Natural killer cell (primary cell): Measurements from ENCODE around the gene LINC00305. TPM values are rescaled to one million over a fixed set of nuclear protein-coding genes. Genes with fewer than 3 reads are reported as not detected.

Source experiments
- ATAC-seq, 3 donors: fragments of 150-1000 bp in 2 of 3; fragments of 200-7000 bp in 1 of 3; cut with Tn5 transposase; 1 replicate in 1 of 3; 2 replicates in 2 of 3; pipeline ENCODE4 v1.10.0; 2021; ENCODE audit warnings: mild to moderate bottlenecking in 2 of 3, moderate library complexity in 2 of 3
- DNase-seq, 2 donors: peaks; one replicate each; pipeline versions ENCODE4 v3.0.0 to v3.0.0-alpha.2; 2013 to 2021; ENCODE audit warnings: mixed read lengths in 1 of 2
- H3K27ac ChIP-seq: one replicate; pipeline ENCODE4 v1.5.1; 2013; ENCODE audit warnings: mild to moderate bottlenecking, low read length
- H3K27me3 ChIP-seq: one replicate; pipeline ENCODE4 v1.6.1; 2013; ENCODE audit warnings: low read length; ENCODE audit not compliant: control insufficient read depth, insufficient read depth
- H3K36me3 ChIP-seq: one replicate; pipeline ENCODE4 v1.6.1; 2013; ENCODE audit warnings: low read length; ENCODE audit not compliant: control insufficient read depth, insufficient read depth
- H3K4me1 ChIP-seq: one replicate; pipeline ENCODE4 v1.6.1; 2013; ENCODE audit warnings: low read length; ENCODE audit not compliant: control insufficient read depth, insufficient read depth
- H3K4me3 ChIP-seq: one replicate; pipeline ENCODE4 v1.5.1; 2013; ENCODE audit warnings: low read length
- H3K9me3 ChIP-seq: one replicate; pipeline ENCODE4 v1.6.1; 2013; ENCODE audit warnings: low read length; ENCODE audit not compliant: control insufficient read depth, insufficient read depth
- H3K27ac Mint-ChIP-seq, 2 donors: one replicate each; pipeline ENCODE4 v1.8.0; 2022; ENCODE audit warnings: mild to moderate bottlenecking in 2 of 2, mixed read lengths in 2 of 2, moderate library complexity in 1 of 2
- H3K27me3 Mint-ChIP-seq, 2 donors: one replicate each; pipeline ENCODE4 v1.8.0; 2022; ENCODE audit warnings: low read depth in 2 of 2, mixed read lengths in 2 of 2
- H3K36me3 Mint-ChIP-seq: one replicate; pipeline ENCODE4 v1.8.0; 2022; ENCODE audit warnings: mixed read lengths
- H3K4me1 Mint-ChIP-seq, 2 donors: one replicate each; pipeline ENCODE4 v1.8.0; 2022; ENCODE audit warnings: mixed read lengths in 2 of 2
- H3K4me3 Mint-ChIP-seq: one replicate; pipeline ENCODE4 v1.8.0; 2022; ENCODE audit warnings: mild to moderate bottlenecking, moderate library complexity, mixed read lengths
- H3K9me3 Mint-ChIP-seq, 2 donors: one replicate each; pipeline ENCODE4 v1.8.0; 2022; ENCODE audit warnings: mixed read lengths in 2 of 2
- WGBS: methylation state at CpG from one replicate; pipeline ENCODE4 v1.1.7; 2013; ENCODE audit warnings: missing lambda C conversion rate; ENCODE audit not compliant: insufficient coverage; 5-methylcytosine and 5-hydroxymethylcytosine counted together
- intact Hi-C: fragments of 100-400 bp; cut with micrococcal nuclease; formaldehyde crosslinking; loops from one replicate; pipeline ENCODE4 v1.14.2; 2022
- total RNA-seq, 4 donors: library from RNA; stranded (reverse); fragments of 120-200 nt in 1 of 4; gene quantifications; one replicate each; pipeline versions ENCODE4 v1.2.3 to v1.2.4, GENCODE V29; 2013 to 2022
- TF ChIP-seq, protein P1 (sequence below): fragments of 200-600 bp; IDR thresholded peaks from one replicate; pipeline ENCODE4 v1.8.0; 2022; ENCODE audit warnings: antibody characterized with exemption

Gene LINC00305
- total RNA-seq, 3 donors from 2014 or later (not counting 1 experiment from before 2014, with no cell fraction given) = not detected

- Histone ChIP-seq H3K27me3 (no peaks in the 10 kb centered on the region), H3K27ac (no peak overlapping the region), H3K4me1 (no peaks in the 10 kb centered on the region), H3K36me3 (no peaks in the 10 kb centered on the region), H3K4me3 (no peak overlapping the region), H3K9me3 (no peaks in the 10 kb centered on the region)
- peaks cover 0 to 5% of the 10 kb centered on the region in 2 donors for H3K27me3 Mint-ChIP-seq
- no peaks in the 10 kb centered on the region for H3K4me1 Mint-ChIP-seq
- intact Hi-C loops = no loop called here
- H3K36me3 Mint-ChIP-seq = no peaks in the 10 kb centered on the region
- H3K9me3 Mint-ChIP-seq = peaks cover 2 to 3% of the 10 kb centered on the region in 2 donors
- ATAC-seq = no peak
- H3K27ac Mint-ChIP-seq = no peak overlapping the region
- DNase-seq = no peak
- no peak overlapping the region for H3K4me3 Mint-ChIP-seq
- WGBS = 96% methylated on average over 24 of the region's 24 CpGs
- TF ChIP-seq, protein P1, sequence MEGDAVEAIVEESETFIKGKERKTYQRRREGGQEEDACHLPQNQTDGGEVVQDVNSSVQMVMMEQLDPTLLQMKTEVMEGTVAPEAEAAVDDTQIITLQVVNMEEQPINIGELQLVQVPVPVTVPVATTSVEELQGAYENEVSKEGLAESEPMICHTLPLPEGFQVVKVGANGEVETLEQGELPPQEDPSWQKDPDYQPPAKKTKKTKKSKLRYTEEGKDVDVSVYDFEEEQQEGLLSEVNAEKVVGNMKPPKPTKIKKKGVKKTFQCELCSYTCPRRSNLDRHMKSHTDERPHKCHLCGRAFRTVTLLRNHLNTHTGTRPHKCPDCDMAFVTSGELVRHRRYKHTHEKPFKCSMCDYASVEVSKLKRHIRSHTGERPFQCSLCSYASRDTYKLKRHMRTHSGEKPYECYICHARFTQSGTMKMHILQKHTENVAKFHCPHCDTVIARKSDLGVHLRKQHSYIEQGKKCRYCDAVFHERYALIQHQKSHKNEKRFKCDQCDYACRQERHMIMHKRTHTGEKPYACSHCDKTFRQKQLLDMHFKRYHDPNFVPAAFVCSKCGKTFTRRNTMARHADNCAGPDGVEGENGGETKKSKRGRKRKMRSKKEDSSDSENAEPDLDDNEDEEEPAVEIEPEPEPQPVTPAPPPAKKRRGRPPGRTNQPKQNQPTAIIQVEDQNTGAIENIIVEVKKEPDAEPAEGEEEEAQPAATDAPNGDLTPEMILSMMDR = no peak
These were observed 106.0 kb downstream of the LINC00305 start for GRCh38 chr18:64042728-64043358.

GRCh38 chr18:64037812-64038414 lies 111.0 kb downstream of the LINC00305 start:
- Histone ChIP-seq H3K36me3 (no peaks in the 10 kb centered on the region), H3K27me3 (no peaks in the 10 kb centered on the region), H3K4me1 (no peaks in the 10 kb centered on the region), H3K27ac (no peak overlapping the region), H3K4me3 (no peak overlapping the region), H3K9me3 (no peaks in the 10 kb centered on the region)
- TF ChIP-seq, protein P1 = peak; percentile 36
- ATAC-seq (no peak), DNase-seq (peak in 1 of 2 donors; percentile 43)
- H3K4me3 Mint-ChIP-seq = no peak overlapping the region
- H3K9me3 Mint-ChIP-seq = peaks cover 0 to 3% of the 10 kb centered on the region in 2 donors
- H3K4me1 Mint-ChIP-seq = no peaks in the 10 kb centered on the region
- no peak overlapping the region for H3K27ac Mint-ChIP-seq
- 0% methylated on average over 1 of the region's 3 CpGs for WGBS
- H3K36me3 Mint-ChIP-seq = no peaks in the 10 kb centered on the region
- peaks cover 0 to 5% of the 10 kb centered on the region in 2 donors for H3K27me3 Mint-ChIP-seq
- intact Hi-C loops = no loop called here

DNA sequence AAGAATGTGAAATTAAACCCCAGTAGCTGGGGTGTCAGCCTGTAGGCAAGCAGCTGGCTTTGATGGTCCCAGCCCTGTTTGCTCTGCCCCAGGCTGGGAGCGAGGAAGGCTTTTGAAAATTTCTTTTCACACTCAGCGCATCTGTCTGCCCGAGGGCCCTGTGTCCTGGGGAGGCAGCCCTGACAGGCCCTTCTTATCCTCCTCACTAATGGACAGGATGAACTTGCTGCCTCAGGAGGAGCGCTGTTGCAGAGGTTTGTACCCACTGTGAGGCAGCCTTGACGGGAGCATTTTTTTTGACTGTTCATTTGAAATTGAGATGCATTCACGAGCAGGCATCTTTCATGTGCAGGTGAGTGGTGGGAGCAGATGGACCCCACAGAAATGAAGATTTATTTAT lies 116.6 kb downstream of the LINC00305 start:
- H3K36me3 Mint-ChIP-seq = no peaks in the 10 kb centered on the region
- Histone ChIP-seq H3K9me3 (no peaks in the 10 kb centered on the region), H3K36me3 (no peaks in the 10 kb centered on the region), H3K4me1 (no peaks in the 10 kb centered on the region), H3K27ac (no peak overlapping the region), H3K4me3 (no peak overlapping the region), H3K27me3 (no peaks in the 10 kb centered on the region)
- no peaks in the 10 kb centered on the region for H3K9me3 Mint-ChIP-seq
- no peak for ATAC-seq
- no peak overlapping the region for H3K4me3 Mint-ChIP-seq
- H3K27me3 Mint-ChIP-seq = no peaks in the 10 kb centered on the region
- no peak overlapping the region for H3K27ac Mint-ChIP-seq
- intact Hi-C loops = no loop called here
- TF ChIP-seq, protein P1 = no peak
- no peaks in the 10 kb centered on the region for H3K4me1 Mint-ChIP-seq
- DNase-seq = no peak
- 90% methylated on average over 6 of the region's 6 CpGs for WGBS
